ENCODE results near the gene AGBL4.

DNA sequence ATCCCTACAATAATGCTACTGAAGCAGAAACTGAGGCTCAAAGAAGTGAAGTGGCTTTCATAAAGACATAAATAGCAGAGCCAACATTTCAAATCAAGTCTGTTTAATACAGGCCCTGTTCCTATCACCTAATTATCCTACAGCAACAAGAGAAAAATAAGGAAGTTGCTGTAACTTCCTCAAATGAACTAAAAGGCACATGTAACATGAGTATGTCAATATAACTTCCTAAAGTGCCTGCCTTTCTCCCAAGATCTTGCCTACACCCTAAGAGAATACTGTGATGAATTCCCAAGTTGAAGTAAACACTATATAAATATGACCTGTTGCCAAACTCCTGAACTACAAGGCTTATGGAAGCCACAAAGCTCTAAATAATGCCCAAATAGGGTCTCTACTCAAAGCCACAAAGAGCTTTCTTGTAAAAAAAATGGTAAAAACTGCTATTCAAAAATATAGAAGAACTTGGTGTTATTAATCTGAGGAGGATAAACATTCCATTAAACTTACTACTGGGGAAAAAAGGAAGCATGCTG, 1255.7 kb downstream of the AGBL4 start:
- no peak for TF ChIP-seq POLR2A (IDR thresholded peaks at IDR 0.05)
- TF ChIP-seq CTCF (IDR thresholded peaks at IDR 0.05), result no peak
- TF ChIP-seq POLR2AphosphoS5 (IDR thresholded peaks at IDR 0.05), result no peak
- no peak for TF ChIP-seq EP300 (IDR thresholded peaks at IDR 0.05)
